HepG2 (cell line): ENCODE data around the gene SLIT1. TPM values are rescaled to one million over a fixed set of nuclear protein-coding genes. Genes with fewer than 3 reads are reported as not detected.
A peak's percentile ranks its signal among the peaks of the same experiment; 100 is the strongest.

Experiments
- ATRX ChIP-seq: sonication (generic); formaldehyde crosslinking; IDR thresholded peaks from 2 replicates; pipeline ENCODE4 v1.4.0; 2020; ENCODE audit warnings: missing genetic modification reagents, borderline replicate concordance
- CHD2 ChIP-seq: IDR thresholded peaks from 2 replicates; pipeline ENCODE4 v1.6.1; 2011; ENCODE audit warnings: low read depth, low read length, improper control_type of control experiment
- HDAC1 ChIP-seq: sonication (generic); formaldehyde crosslinking; IDR thresholded peaks from 2 replicates; pipeline ENCODE4 v1.5.1; 2020; ENCODE audit warnings: mild to moderate bottlenecking, missing genetic modification reagents
- HES4 ChIP-seq: sonication (generic); formaldehyde crosslinking; IDR thresholded peaks from 2 replicates; pipeline ENCODE4 v1.9.0; 2021; ENCODE audit warnings: mild to moderate bottlenecking, missing genetic modification reagents, borderline replicate concordance
- JUNB ChIP-seq: sonication (generic); formaldehyde crosslinking; IDR thresholded peaks from 2 replicates; pipeline ENCODE4 v1.8.0; 2022; ENCODE audit warnings: missing genetic modification reagents, mild to moderate bottlenecking, borderline replicate concordance
- KLF12 ChIP-seq: sonication (generic); formaldehyde crosslinking; IDR thresholded peaks from 2 replicates; pipeline ENCODE4 v1.4.0; 2020; ENCODE audit warnings: missing genetic modification reagents, borderline replicate concordance
- MAFG ChIP-seq: sonication (generic); formaldehyde crosslinking; IDR thresholded peaks from 2 replicates; pipeline ENCODE4 v1.5.1; 2020; ENCODE audit warnings: mild to moderate bottlenecking, missing genetic modification reagents
- PATZ1 ChIP-seq: sonication (generic); formaldehyde crosslinking; IDR thresholded peaks from 2 replicates; pipeline ENCODE4 v1.4.0; 2020; ENCODE audit warnings: missing genetic modification reagents
- REST ChIP-seq, 2 experiments: IDR thresholded peaks; 2 replicates each; pipeline ENCODE4 v1.6.1; 2011 to 2012; ENCODE audit warnings: low read length in 2 of 2, borderline replicate concordance in 1 of 2, low read depth in 1 of 2, mild to moderate bottlenecking in 1 of 2, moderate library complexity in 1 of 2
- SP5 ChIP-seq: IDR thresholded peaks from 2 replicates; pipeline ENCODE4 v1.6.1; 2016; ENCODE audit warnings: low read depth, borderline replicate concordance
- ZBTB8A ChIP-seq: sonication (generic); formaldehyde crosslinking; IDR thresholded peaks from 2 replicates; pipeline ENCODE4 v1.4.0; 2020; ENCODE audit warnings: mild to moderate bottlenecking, low read depth, missing genetic modification reagents, borderline replicate concordance
- ZNF205 ChIP-seq: IDR thresholded peaks from 2 replicates; pipeline ENCODE4 v1.6.1; 2018; ENCODE audit warnings: missing biosample characterization, missing genetic modification reagents
- ZNF30 ChIP-seq: sonication (generic); formaldehyde crosslinking; IDR thresholded peaks from 2 replicates; pipeline ENCODE4 v1.5.0; 2020; ENCODE audit warnings: mild to moderate bottlenecking, missing genetic modification reagents
- ZNF570 ChIP-seq: sonication (generic); formaldehyde crosslinking; IDR thresholded peaks from 2 replicates; pipeline ENCODE4 v1.4.0; 2020; ENCODE audit warnings: mild to moderate bottlenecking, missing genetic modification reagents, borderline replicate concordance
- ZNF674 ChIP-seq: sonication (generic); formaldehyde crosslinking; IDR thresholded peaks from 2 replicates; pipeline ENCODE4 v1.5.0; 2020; ENCODE audit warnings: low read depth, mild to moderate bottlenecking, missing genetic modification reagents
- ZNF780A ChIP-seq: sonication (generic); formaldehyde crosslinking; IDR thresholded peaks from 2 replicates; pipeline ENCODE4 v1.8.0; 2022; ENCODE audit warnings: mild to moderate bottlenecking, missing genetic modification reagents, moderate library complexity
- polyA plus RNA-seq, 8 experiments: library from polyadenylated mRNA; depleted of rRNA in 3 of 8; stranded (reverse) in 7 of 8; unstranded in 1 of 8; fragments of >200 nt; fragmentation: Illumina TruSeq in 4 of 8; extraction: Trizol in 4 of 8; gene quantifications; 2 replicates each; pipeline versions ENCODE4 v1.2.1 to v1.2.3, GENCODE V29; 2011 to 2016; ENCODE audit warnings: low read depth in 4 of 8, missing spikeins in 1 of 8, mixed read lengths in 1 of 8; ENCODE audit not compliant: insufficient read depth in 1 of 8
- total RNA-seq, 5 experiments: library from RNA; depleted of rRNA; stranded (reverse); fragments of >200 nt; fragmentation: Illumina TruSeq; extraction: Trizol; gene quantifications; 2 replicates each; pipeline ENCODE4 v1.2.3, GENCODE V29; 2016; ENCODE audit warnings: low read depth in 1 of 5
- TF ChIP-seq, protein P1 (sequence below): sonication (generic); formaldehyde crosslinking; IDR thresholded peaks from 2 replicates; pipeline ENCODE4 v1.4.0; 2020; ENCODE audit warnings: missing genetic modification reagents
- TF ChIP-seq, protein P2 (sequence below): sonication (generic); formaldehyde crosslinking; IDR thresholded peaks from 2 replicates; pipeline ENCODE4 v1.8.0; 2022; ENCODE audit warnings: low read depth, missing genetic modification reagents
- TF ChIP-seq, protein P3 (sequence below): fragments of 450-650 bp; IDR thresholded peaks from 2 replicates; pipeline ENCODE4 v1.6.1; 2017

Gene SLIT1
- total and polyA plus RNA-seq, 2 of the 13 experiments (the other 11 are each of a cell fraction or from before 2014, with no cell fraction given) = 0.09 to 0.33 TPM

DNA sequence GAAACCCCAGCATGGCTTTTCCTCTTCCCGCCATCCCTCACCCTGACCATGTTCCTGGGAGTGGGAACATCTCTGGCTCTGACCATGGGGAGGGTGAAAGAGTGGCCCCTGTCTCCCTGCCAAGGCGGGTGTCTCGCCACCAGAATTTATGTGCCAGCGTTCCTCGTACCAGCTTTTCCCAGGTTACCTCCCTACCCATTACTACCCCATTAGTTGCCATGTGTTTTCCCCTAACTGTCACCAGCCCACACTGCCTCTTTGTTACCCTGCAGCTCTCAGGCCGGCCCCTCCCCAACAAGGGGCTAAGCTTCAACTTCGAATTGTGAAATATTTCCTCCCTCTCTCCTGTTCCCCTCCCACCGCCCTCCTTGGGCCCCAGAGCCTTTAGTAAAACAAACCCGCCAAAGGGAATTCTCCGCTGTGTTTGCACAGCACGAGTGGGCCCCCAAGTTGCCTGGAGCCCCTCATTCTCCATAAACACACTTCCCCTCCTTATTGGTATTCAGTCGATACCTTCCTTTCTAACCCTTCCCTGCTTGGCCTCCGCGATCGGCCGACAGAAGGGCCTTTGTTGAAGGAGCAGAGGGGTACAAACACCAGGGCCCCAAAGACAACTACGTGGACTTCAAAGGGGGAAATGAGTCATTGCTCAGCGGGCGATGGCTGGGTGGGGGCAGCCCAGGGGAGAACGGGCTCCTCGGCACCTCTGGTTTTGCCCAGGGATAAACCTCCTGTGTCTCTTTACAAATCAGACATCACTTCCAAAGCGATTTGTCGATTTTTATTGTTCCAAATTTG, 45.5 kb downstream of the SLIT1 start (continued):
- TF ChIP-seq REST (IDR thresholded peaks at IDR 0.05; ENCODE audit: borderline replicate concordance in 1 of 2, low read depth in 1 of 2, low read length in 2 of 2) = peak in 1 of 2 experiments; percentile 42; a peak in 1 of 4 replicates
- TF ChIP-seq, protein P1, sequence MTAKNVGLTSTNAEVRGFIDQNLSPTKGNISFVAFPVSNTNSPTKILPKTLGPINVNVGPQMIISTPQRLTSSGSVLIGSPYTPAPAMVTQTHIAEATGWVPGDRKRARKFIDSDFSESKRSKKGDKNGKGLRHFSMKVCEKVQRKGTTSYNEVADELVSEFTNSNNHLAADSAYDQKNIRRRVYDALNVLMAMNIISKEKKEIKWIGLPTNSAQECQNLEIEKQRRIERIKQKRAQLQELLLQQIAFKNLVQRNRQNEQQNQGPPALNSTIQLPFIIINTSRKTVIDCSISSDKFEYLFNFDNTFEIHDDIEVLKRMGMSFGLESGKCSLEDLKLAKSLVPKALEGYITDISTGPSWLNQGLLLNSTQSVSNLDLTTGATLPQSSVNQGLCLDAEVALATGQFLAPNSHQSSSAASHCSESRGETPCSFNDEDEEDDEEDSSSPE (CRISPR knock-in tag) = 0 out of 2 replicates have a peak, but pooled peaks have one; percentile 49
- TF ChIP-seq HES4 (CRISPR knock-in tag) = no peak
- peak; percentile 98 for TF ChIP-seq JUNB
- TF ChIP-seq CHD2 = no peak
- no peak for TF ChIP-seq ZNF30 (CRISPR knock-in tag)
- TF ChIP-seq KLF12 (CRISPR knock-in tag) = no peak
- TF ChIP-seq, protein P2, sequence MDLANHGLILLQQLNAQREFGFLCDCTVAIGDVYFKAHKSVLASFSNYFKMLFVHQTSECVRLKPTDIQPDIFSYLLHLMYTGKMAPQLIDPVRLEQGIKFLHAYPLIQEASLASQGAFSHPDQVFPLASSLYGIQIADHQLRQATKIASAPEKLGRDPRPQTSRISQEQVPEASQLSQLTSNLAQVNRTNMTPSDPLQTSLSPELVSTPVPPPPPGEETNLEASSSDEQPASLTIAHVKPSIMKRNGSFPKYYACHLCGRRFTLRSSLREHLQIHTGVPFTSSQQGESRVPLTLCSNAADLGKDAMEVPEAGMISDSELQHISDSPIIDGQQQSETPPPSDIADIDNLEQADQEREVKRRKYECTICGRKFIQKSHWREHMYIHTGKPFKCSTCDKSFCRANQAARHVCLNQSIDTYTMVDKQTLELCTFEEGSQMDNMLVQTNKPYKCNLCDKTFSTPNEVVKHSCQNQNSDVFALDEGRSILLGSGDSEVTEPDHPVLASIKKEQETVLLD (CRISPR knock-in tag) = peak; percentile 53; the same call in 1 of the 2 replicates
- TF ChIP-seq ZNF780A (CRISPR knock-in tag) = peak; percentile 70; the same call in 1 of the 2 replicates
- TF ChIP-seq ZBTB8A (CRISPR knock-in tag) = no peak
- no peak for TF ChIP-seq ATRX (CRISPR knock-in tag)
- TF ChIP-seq, protein P3, sequence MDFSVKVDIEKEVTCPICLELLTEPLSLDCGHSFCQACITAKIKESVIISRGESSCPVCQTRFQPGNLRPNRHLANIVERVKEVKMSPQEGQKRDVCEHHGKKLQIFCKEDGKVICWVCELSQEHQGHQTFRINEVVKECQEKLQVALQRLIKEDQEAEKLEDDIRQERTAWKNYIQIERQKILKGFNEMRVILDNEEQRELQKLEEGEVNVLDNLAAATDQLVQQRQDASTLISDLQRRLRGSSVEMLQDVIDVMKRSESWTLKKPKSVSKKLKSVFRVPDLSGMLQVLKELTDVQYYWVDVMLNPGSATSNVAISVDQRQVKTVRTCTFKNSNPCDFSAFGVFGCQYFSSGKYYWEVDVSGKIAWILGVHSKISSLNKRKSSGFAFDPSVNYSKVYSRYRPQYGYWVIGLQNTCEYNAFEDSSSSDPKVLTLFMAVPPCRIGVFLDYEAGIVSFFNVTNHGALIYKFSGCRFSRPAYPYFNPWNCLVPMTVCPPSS = no peak
- peak; percentile 88 for TF ChIP-seq HDAC1 (CRISPR knock-in tag)
- TF ChIP-seq MAFG (CRISPR knock-in tag) = no peak
- peak; percentile 95 for TF ChIP-seq SP5 (CRISPR knock-in tag)
- TF ChIP-seq ZNF205 (CRISPR knock-in tag) = peak; percentile 88
- TF ChIP-seq PATZ1 (CRISPR knock-in tag) = peak; percentile 98
- TF ChIP-seq ZNF570 (CRISPR knock-in tag) = no peak
- no peak for TF ChIP-seq ZNF674
